Breast epithelium (tissue), 3 donors: ENCODE data around the gene PRDM11.

ENCODE experiments used
- POLR2A ChIP-seq: fragments of 450-650 bp; IDR thresholded peaks from one replicate; pipeline ENCODE4 v1.6.1; 2016; ENCODE audit warnings: antibody characterized with exemption, mild to moderate bottlenecking, moderate library complexity
- POLR2AphosphoS5 ChIP-seq, 3 donors: sonication (generic); formaldehyde crosslinking; IDR thresholded peaks; one replicate each; pipeline ENCODE4 v1.6.1; 2017; ENCODE audit warnings: antibody characterized with exemption in 3 of 3
- TF ChIP-seq, protein P1 (sequence below), 3 donors: fragments of 450-650 bp; IDR thresholded peaks; one replicate each; pipeline ENCODE4 v1.5.1; 2016 to 2017; ENCODE audit warnings: antibody characterized with exemption in 3 of 3, mild to moderate bottlenecking in 3 of 3, moderate library complexity in 3 of 3

DNA sequence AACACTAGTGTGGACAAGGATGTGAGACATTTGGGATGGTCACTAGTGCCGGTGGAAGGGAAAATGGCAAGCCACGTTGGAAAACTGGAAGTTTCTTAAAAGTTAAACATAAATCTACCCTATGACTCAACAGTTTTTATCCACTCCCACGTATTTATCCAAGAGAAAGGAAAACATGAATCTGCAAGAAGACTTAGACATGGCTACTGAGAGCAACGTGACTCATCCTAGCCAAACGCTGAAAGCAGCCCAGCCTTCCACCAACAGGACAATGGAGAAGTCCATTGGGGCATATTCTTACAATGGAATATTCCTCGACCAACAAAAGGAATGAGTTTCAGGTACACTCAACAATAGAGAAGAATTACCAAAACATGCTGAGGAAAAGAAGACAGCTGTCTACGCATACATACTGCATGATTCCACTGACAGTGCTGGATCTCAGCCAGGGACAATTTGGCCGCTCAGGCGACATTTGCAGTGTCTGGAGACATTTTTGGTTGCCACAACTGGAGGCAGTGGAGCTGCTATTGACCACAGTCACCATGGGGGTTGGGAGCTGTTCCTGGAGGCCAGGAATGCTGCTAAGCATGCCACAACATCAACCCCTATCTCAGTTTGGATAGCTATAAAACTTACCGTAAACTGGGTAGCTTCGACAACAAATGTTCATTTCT, 118.5 kb downstream of the PRDM11 start:
- TF ChIP-seq POLR2A (no peak), POLR2AphosphoS5 (IDR thresholded peaks at IDR 0.05) (no peak)
- TF ChIP-seq, protein P1, sequence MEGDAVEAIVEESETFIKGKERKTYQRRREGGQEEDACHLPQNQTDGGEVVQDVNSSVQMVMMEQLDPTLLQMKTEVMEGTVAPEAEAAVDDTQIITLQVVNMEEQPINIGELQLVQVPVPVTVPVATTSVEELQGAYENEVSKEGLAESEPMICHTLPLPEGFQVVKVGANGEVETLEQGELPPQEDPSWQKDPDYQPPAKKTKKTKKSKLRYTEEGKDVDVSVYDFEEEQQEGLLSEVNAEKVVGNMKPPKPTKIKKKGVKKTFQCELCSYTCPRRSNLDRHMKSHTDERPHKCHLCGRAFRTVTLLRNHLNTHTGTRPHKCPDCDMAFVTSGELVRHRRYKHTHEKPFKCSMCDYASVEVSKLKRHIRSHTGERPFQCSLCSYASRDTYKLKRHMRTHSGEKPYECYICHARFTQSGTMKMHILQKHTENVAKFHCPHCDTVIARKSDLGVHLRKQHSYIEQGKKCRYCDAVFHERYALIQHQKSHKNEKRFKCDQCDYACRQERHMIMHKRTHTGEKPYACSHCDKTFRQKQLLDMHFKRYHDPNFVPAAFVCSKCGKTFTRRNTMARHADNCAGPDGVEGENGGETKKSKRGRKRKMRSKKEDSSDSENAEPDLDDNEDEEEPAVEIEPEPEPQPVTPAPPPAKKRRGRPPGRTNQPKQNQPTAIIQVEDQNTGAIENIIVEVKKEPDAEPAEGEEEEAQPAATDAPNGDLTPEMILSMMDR (IDR thresholded peaks at IDR 0.05), result no peak
